ENCODE data around the gene SLC26A3.

Gene SLC26A3

GRCh38 chr7:107723255-107723654 is 79.8 kb downstream of the SLC26A3 start:
- DNase-seq, result no peak
- H3K27me3 Mint-ChIP-seq (ENCODE audit: low read depth, poor library complexity), result peaks cover 20% of the 10 kb centered on the region
- no peaks in the 10 kb centered on the region for H3K4me1 Mint-ChIP-seq
- no peaks in the 10 kb centered on the region for H3K9me3 Mint-ChIP-seq
- H3K4me3 Mint-ChIP-seq, result no peak overlapping the region
- no peak for TF ChIP-seq CTCF (IDR thresholded peaks at IDR 0.05)
- H3K36me3 Mint-ChIP-seq (ENCODE audit: low read depth), result no peaks in the 10 kb centered on the region
- no peak overlapping the region for H3K27ac Mint-ChIP-seq

GRCh38 chr7:107721286-107721685 is 81.7 kb downstream of the SLC26A3 start:
- Mint-ChIP-seq H3K4me1 (no peaks in the 10 kb centered on the region), H3K9me3 (no peaks in the 10 kb centered on the region), H3K27ac (no peak overlapping the region), H3K27me3 (ENCODE audit: low read depth, poor library complexity) (peaks cover 6% of the 10 kb centered on the region), H3K4me3 (no peak overlapping the region), H3K36me3 (ENCODE audit: low read depth) (no peaks in the 10 kb centered on the region)
- no peak for DNase-seq
- no peak for TF ChIP-seq CTCF (IDR thresholded peaks at IDR 0.05)

- Mint-ChIP-seq H3K27me3 (ENCODE audit: low read depth, poor library complexity) (peaks cover 7% of the 10 kb centered on the region), H3K27ac (no peak overlapping the region), H3K9me3 (no peaks in the 10 kb centered on the region), H3K4me1 (no peaks in the 10 kb centered on the region), H3K4me3 (no peak overlapping the region), H3K36me3 (ENCODE audit: low read depth) (no peaks in the 10 kb centered on the region)
- TF ChIP-seq CTCF (IDR thresholded peaks at IDR 0.05), result no peak
- no peak for DNase-seq
These were observed 84.4 kb downstream of the SLC26A3 start for GRCh38 chr7:107718456-107719193.

DNA sequence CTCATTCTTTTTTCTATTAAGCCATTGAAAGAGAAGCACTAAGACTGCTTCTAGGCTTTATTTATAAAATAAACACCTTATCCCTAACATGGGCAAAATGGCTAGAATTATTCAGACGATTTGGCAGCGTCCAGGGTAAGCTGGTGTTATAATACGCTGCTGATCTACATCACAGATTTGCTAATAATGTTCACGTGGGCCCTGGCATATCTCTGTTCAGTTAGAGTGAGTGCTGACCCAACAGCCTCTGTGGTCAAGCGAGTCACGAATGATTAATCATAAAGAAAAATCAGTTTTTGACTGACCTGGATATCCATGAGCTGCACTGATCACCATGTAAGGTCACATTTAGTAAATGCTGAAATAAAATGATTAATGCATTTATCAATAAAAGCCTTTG is 87.5 kb downstream of the SLC26A3 start:
- H3K27ac Mint-ChIP-seq, result no peak overlapping the region
- H3K9me3 Mint-ChIP-seq, result no peaks in the 10 kb centered on the region
- TF ChIP-seq CTCF (IDR thresholded peaks at IDR 0.05), result no peak
- H3K36me3 Mint-ChIP-seq (ENCODE audit: low read depth), result no peaks in the 10 kb centered on the region
- H3K27me3 Mint-ChIP-seq (ENCODE audit: low read depth, poor library complexity), result peaks cover 13% of the 10 kb centered on the region
- H3K4me3 Mint-ChIP-seq, result no peak overlapping the region
- no peak for DNase-seq
- H3K4me1 Mint-ChIP-seq, result no peaks in the 10 kb centered on the region

Measured in nephron progenitor cell (in vitro differentiated cells).